Adrenal gland (tissue), 5 donors: ENCODE measurements around the gene FLYWCH1.

Source experiments
- POLR2A ChIP-seq, 2 donors: fragments of 450-650 bp; IDR thresholded peaks; one replicate each; pipeline ENCODE4 v1.6.1; 2017; ENCODE audit warnings: antibody characterized with exemption in 2 of 2, mild to moderate bottlenecking in 2 of 2, moderate library complexity in 1 of 2
- TF ChIP-seq, protein P1 (sequence below), 6 experiments: fragments of 450-650 bp in 4 of 6; fragments of 200-600 bp in 2 of 6; sonication (generic) in 1 of 6; IDR thresholded peaks; 1 replicate in 5 of 6; 2 replicates in 1 of 6; pipeline versions ENCODE4 v1.5.1 to v1.8.0; 2016 to 2021; ENCODE audit warnings: antibody characterized with exemption in 6 of 6, mild to moderate bottlenecking in 2 of 6, moderate library complexity in 1 of 6
- donor health status: DM: no; HTN: no; CAD: no.

DNA sequence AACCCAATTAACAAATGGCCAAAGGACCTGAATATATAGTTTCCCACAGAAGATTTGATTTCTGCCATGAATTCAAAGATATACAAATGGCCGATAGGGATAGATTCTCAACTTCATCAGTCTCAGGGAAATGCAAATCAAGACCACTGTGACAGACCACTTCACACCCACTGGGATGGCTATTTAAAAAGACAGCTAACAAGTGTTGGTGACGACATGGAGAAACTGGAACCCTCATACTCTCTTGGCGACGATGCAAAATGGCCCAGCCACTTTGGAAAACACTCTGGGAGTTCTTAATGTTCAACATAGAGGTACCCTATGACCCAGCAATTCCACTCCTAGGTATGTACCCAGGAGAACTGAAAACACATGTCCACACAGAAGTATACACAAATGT is 34.9 kb downstream of the FLYWCH1 start:
- TF ChIP-seq, protein P1, sequence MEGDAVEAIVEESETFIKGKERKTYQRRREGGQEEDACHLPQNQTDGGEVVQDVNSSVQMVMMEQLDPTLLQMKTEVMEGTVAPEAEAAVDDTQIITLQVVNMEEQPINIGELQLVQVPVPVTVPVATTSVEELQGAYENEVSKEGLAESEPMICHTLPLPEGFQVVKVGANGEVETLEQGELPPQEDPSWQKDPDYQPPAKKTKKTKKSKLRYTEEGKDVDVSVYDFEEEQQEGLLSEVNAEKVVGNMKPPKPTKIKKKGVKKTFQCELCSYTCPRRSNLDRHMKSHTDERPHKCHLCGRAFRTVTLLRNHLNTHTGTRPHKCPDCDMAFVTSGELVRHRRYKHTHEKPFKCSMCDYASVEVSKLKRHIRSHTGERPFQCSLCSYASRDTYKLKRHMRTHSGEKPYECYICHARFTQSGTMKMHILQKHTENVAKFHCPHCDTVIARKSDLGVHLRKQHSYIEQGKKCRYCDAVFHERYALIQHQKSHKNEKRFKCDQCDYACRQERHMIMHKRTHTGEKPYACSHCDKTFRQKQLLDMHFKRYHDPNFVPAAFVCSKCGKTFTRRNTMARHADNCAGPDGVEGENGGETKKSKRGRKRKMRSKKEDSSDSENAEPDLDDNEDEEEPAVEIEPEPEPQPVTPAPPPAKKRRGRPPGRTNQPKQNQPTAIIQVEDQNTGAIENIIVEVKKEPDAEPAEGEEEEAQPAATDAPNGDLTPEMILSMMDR (IDR thresholded peaks at IDR 0.05): no peak
- no peak for TF ChIP-seq POLR2A (IDR thresholded peaks at IDR 0.05)
